HepG2 (cell line): Measurements from ENCODE around the gene NEURL1. TPM values are rescaled to one million over a fixed set of nuclear protein-coding genes. Genes with fewer than 3 reads are reported as not detected.

ENCODE experiments used
- ATAC-seq: fragments of 200-7000 bp; cut with Tn5 transposase; 3 replicates; pipeline ENCODE4 v1.9.1; 2020; ENCODE audit warnings: mild to moderate bottlenecking, moderate library complexity
- BruUV-seq: library from RNA; stranded (reverse); fragments of 400-500 nt; replicated peaks from 2 replicates; lab custom pipeline; 2021; lab: Mats Ljungman, UMichigan
- CTCF ChIA-PET: fragments of 300-600 bp; formaldehyde crosslinking; extraction: SDS; loops from one replicate; lab custom pipeline; 2021; ENCODE audit warnings: low total read pairs, inconsistent platforms, low intra/inter-chr PET ratio; lab: Yijun Ruan, JAX
- POLR2A ChIA-PET: fragments of 350-600 bp; sonication (Branson Sonifier 250); formaldehyde crosslinking; loops from one replicate; lab custom pipeline; 2020; ENCODE audit warnings: antibody characterized with exemption, inconsistent platforms; lab: Yijun Ruan, JAX
- DNase-seq: peaks from one replicate; pipeline ENCODE4 v3.0.0-alpha.2; 2015; ENCODE audit warnings: low spot score
- FAIRE-seq: peaks from 3 replicates; lab custom pipeline; 2011; peaks lifted over from hg19 to GRCh38; lab: Jason Lieb, UNC
- H2AFZ ChIP-seq: one replicate; pipeline ENCODE4 v1.6.1; 2011; ENCODE audit warnings: low read length, inconsistent platforms
- H3K27ac ChIP-seq: fragments of 300-600 bp; 3 replicates; pipeline ENCODE4 v1.8.0; 2011; ENCODE audit warnings: mixed run types, mild to moderate bottlenecking, mixed read lengths, low read length, inconsistent platforms; ENCODE audit not compliant: insufficient read depth; ENCODE audit errors: extremely low read length
- H3K27me3 ChIP-seq, 2 experiments: fragments of 200-600 bp in 1 of 2; 2 replicates in 1 of 2; 3 replicates in 1 of 2; pipeline versions ENCODE4 v1.6.0 to v1.8.0; 2011; ENCODE audit warnings: low read length in 2 of 2, mild to moderate bottlenecking in 2 of 2, moderate library complexity in 2 of 2, inconsistent platforms in 1 of 2; ENCODE audit not compliant: insufficient read depth in 2 of 2, control insufficient read depth in 1 of 2
- H3K36me3 ChIP-seq, 2 experiments: fragments of 200-600 bp in 1 of 2; replicated peaks in 1 of 2; 2 replicates in 1 of 2; 3 replicates in 1 of 2; pipeline versions ENCODE4 v1.5.1 to v1.8.0; 2011; ENCODE audit warnings: low read length in 2 of 2, inconsistent platforms in 1 of 2; ENCODE audit not compliant: insufficient read depth in 2 of 2, control insufficient read depth in 1 of 2
- H3K4me1 ChIP-seq: 2 replicates; pipeline ENCODE4 v1.5.1; 2012; ENCODE audit warnings: low read length, inconsistent platforms; ENCODE audit not compliant: insufficient read depth
- H3K4me2 ChIP-seq: 2 replicates; pipeline ENCODE4 v1.6.0; 2011; ENCODE audit warnings: low read depth, low read length, inconsistent platforms
- H3K4me3 ChIP-seq, 3 experiments: fragments of 200-600 bp in 1 of 3; sonication (generic), shearing (Covaris generic) in 1 of 3; replicated peaks in 1 of 3; 2 replicates each; pipeline ENCODE4 v1.5.1; 2011 to 2016; ENCODE audit warnings: low read length in 3 of 3, inconsistent platforms in 2 of 3, low read depth in 2 of 3, mild to moderate bottlenecking in 2 of 3, control low read depth in 1 of 3, mixed read lengths in 1 of 3; ENCODE audit not compliant: insufficient read depth in 1 of 3
- H3K79me2 ChIP-seq: one replicate; pipeline ENCODE4 v1.6.1; 2011; ENCODE audit warnings: low read length, inconsistent platforms; ENCODE audit not compliant: insufficient read depth
- H3K9ac ChIP-seq: 2 replicates; pipeline ENCODE4 v1.6.0; 2011; ENCODE audit warnings: mild to moderate bottlenecking, low read depth, low read length, inconsistent platforms; ENCODE audit not compliant: insufficient read depth
- H3K9me3 ChIP-seq: 2 replicates; pipeline ENCODE4 v1.5.1; 2012; ENCODE audit warnings: mild to moderate bottlenecking, low read length
- H4K20me1 ChIP-seq: 2 replicates; pipeline ENCODE4 v1.6.0; 2011; ENCODE audit warnings: inconsistent platforms, mild to moderate bottlenecking, low read length, moderate library complexity; ENCODE audit not compliant: insufficient read depth
- BCL6 ChIP-seq: IDR thresholded peaks from 2 replicates; pipeline ENCODE4 v1.6.1; 2016; ENCODE audit warnings: missing genetic modification reagents, missing compliant biosample characterization
- HOXA3 ChIP-seq: sonication (generic); formaldehyde crosslinking; IDR thresholded peaks from 2 replicates; pipeline ENCODE4 v1.5.0; 2020; ENCODE audit warnings: missing genetic modification reagents
- POGK ChIP-seq: sonication (generic); formaldehyde crosslinking; conservative IDR thresholded peaks from 2 replicates; pipeline ENCODE4 v1.8.0; 2022; ENCODE audit warnings: mild to moderate bottlenecking, moderate library complexity, missing genetic modification reagents
- POLR2A ChIP-seq, 2 experiments: IDR thresholded peaks; 2 replicates each; pipeline ENCODE4 v1.6.1; 2011; ENCODE audit warnings: low read depth in 2 of 2, low read length in 2 of 2, mild to moderate bottlenecking in 1 of 2, moderate library complexity in 1 of 2; ENCODE audit not compliant: insufficient read depth in 1 of 2
- RAD51 ChIP-seq: fragments of 450-650 bp; IDR thresholded peaks from 2 replicates; pipeline ENCODE4 v1.6.1; 2016; ENCODE audit warnings: borderline replicate concordance
- RFX5 ChIP-seq: IDR thresholded peaks from 2 replicates; pipeline ENCODE4 v1.6.1; 2011; ENCODE audit warnings: low read depth, low read length, improper control_type of control experiment
- TOE1 ChIP-seq: sonication (generic); formaldehyde crosslinking; IDR thresholded peaks from 2 replicates; pipeline ENCODE4 v1.4.0; 2020; ENCODE audit warnings: mild to moderate bottlenecking, missing genetic modification reagents
- TP53 ChIP-seq: sonication (generic); formaldehyde crosslinking; conservative IDR thresholded peaks from 2 replicates; pipeline ENCODE4 v1.4.0; 2020; ENCODE audit warnings: missing genetic modification reagents
- ZFP90 ChIP-seq: sonication (generic); formaldehyde crosslinking; IDR thresholded peaks from 2 replicates; pipeline ENCODE4 v1.8.0; 2022; ENCODE audit warnings: missing genetic modification reagents, mild to moderate bottlenecking, inconsistent platforms, borderline replicate concordance
- WGBS: methylation state at CpG from one replicate; pipeline ENCODE4 v1.1.6; 2017; ENCODE audit warnings: low lambda C conversion rate; 5-methylcytosine and 5-hydroxymethylcytosine counted together
- in situ Hi-C: cut with HindIII; loops from 2 replicates; pipeline ENCODE4 v1.10.0; 2017; ENCODE audit warnings: low pct_unique_long_range_greater_than_20kb; ENCODE audit not compliant: extremely low pct_ligation_motif_present
- intact Hi-C: fragments of 100-400 bp; cut with micrococcal nuclease; formaldehyde crosslinking; loops from one replicate; pipeline ENCODE4 v1.10.0; 2022; ENCODE audit not compliant: unreplicated experiment
- polyA plus RNA-seq, 8 experiments: library from polyadenylated mRNA; depleted of rRNA in 3 of 8; stranded (reverse) in 7 of 8; unstranded in 1 of 8; fragments of >200 nt; fragmentation: Illumina TruSeq in 4 of 8; extraction: Trizol in 4 of 8; gene quantifications; 2 replicates each; pipeline versions ENCODE4 v1.2.1 to v1.2.3, GENCODE V29; 2011 to 2016; ENCODE audit warnings: low read depth in 4 of 8, missing spikeins in 1 of 8, mixed read lengths in 1 of 8; ENCODE audit not compliant: insufficient read depth in 1 of 8
- total RNA-seq, 5 experiments: library from RNA; depleted of rRNA; stranded (reverse); fragments of >200 nt; fragmentation: Illumina TruSeq; extraction: Trizol; gene quantifications; 2 replicates each; pipeline ENCODE4 v1.2.3, GENCODE V29; 2016; ENCODE audit warnings: low read depth in 1 of 5
- TF ChIP-seq, protein P1 (sequence below), 2 experiments: sonication (generic) in 1 of 2; formaldehyde crosslinking in 1 of 2; IDR thresholded peaks; 2 replicates each; pipeline versions ENCODE4 v1.4.0 to v1.6.1; 2016 to 2020; ENCODE audit warnings: borderline replicate concordance in 1 of 2, low read depth in 1 of 2, mild to moderate bottlenecking in 1 of 2, missing genetic modification reagents in 1 of 2

Gene NEURL1
- total and polyA plus RNA-seq, 2 of the 13 experiments (the other 11 are each of a cell fraction or from before 2014, with no cell fraction given) = not detected

- Histone ChIP-seq H4K20me1 (no peaks in the 10 kb centered on the region), H3K4me2 (no peak overlapping the region), H3K4me3 (no peak overlapping the region), H3K27ac (no peak overlapping the region), H3K36me3 (no peaks in the 10 kb centered on the region), H3K79me2 (no peaks in the 10 kb centered on the region), H3K9me3 (no peaks in the 10 kb centered on the region; the same call in 1 of the 2 replicates), H3K9ac (no peak overlapping the region), H3K4me1 (peaks cover 37% of the 10 kb centered on the region), H3K27me3 (peaks cover 2 to 19% of the 10 kb centered on the region in 2 experiments; a peak in 4 of 5 replicates), H2AFZ (no peak overlapping the region)
- ChIA-PET POLR2A (no interaction called here), CTCF (no interaction called here)
- intact Hi-C loops = no loop called here
- FAIRE-seq (no peak), ATAC-seq (no peak), DNase-seq (no peak)
- WGBS = 50% methylated on average over 8 of the region's 8 CpGs
- TF ChIP-seq TOE1 (CRISPR knock-in tag) (no peak), POLR2A (IDR thresholded peaks at IDR 0.05; ENCODE audit: insufficient read depth in 1 of 2, low read depth in 2 of 2, low read length in 2 of 2) (no peak), BCL6 (CRISPR knock-in tag) (peak; percentile 56)
- no TSS peak for BruUV-seq
- in situ Hi-C loops = no loop called here
Observed at GRCh38 chr10:103583871-103584215, 90.3 kb downstream of the NEURL1 start.

GRCh38 chr10:103584216-103585010, 90.9 kb downstream of the NEURL1 start:
- no peak overlapping the region for H3K4me2 ChIP-seq
- no peak overlapping the region for H3K4me3 ChIP-seq
- peaks cover 37% of the 10 kb centered on the region for H3K4me1 ChIP-seq
- no peaks in the 10 kb centered on the region for H4K20me1 ChIP-seq
- FAIRE-seq (no peak), ATAC-seq (no peak), DNase-seq (no peak)
- in situ Hi-C loops (no loop called here), intact Hi-C loops (no loop called here)
- no peaks in the 10 kb centered on the region for H3K36me3 ChIP-seq
- H2AFZ ChIP-seq = no peak overlapping the region
- no TSS peak for BruUV-seq
- H3K27ac ChIP-seq = no peak overlapping the region
- POLR2A ChIA-PET = no interaction called here
- H3K9ac ChIP-seq = no peak overlapping the region
- no peaks in the 10 kb centered on the region; the same call in 1 of the 2 replicates for H3K9me3 ChIP-seq
- H3K27me3 ChIP-seq = peaks cover 2 to 19% of the 10 kb centered on the region in 2 experiments; a peak in 4 of 5 replicates
- no peaks in the 10 kb centered on the region for H3K79me2 ChIP-seq
- 95% methylated on average over 103 of the region's 111 CpGs for WGBS
- CTCF ChIA-PET = no interaction called here
- TF ChIP-seq POGK (CRISPR knock-in tag) (no peak), TP53 (CRISPR knock-in tag) (no peak), RFX5 (no peak), HOXA3 (CRISPR knock-in tag) (no peak), RAD51 (no peak), ZFP90 (no peak)
- TF ChIP-seq, protein P1, sequence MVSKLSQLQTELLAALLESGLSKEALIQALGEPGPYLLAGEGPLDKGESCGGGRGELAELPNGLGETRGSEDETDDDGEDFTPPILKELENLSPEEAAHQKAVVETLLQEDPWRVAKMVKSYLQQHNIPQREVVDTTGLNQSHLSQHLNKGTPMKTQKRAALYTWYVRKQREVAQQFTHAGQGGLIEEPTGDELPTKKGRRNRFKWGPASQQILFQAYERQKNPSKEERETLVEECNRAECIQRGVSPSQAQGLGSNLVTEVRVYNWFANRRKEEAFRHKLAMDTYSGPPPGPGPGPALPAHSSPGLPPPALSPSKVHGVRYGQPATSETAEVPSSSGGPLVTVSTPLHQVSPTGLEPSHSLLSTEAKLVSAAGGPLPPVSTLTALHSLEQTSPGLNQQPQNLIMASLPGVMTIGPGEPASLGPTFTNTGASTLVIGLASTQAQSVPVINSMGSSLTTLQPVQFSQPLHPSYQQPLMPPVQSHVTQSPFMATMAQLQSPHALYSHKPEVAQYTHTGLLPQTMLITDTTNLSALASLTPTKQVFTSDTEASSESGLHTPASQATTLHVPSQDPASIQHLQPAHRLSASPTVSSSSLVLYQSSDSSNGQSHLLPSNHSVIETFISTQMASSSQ (IDR thresholded peaks at IDR 0.05; ENCODE audit: low read depth) = no peak
- TF ChIP-seq, protein P1 (CRISPR knock-in tag; IDR thresholded peaks at IDR 0.05; ENCODE audit: borderline replicate concordance) = no peak
